ENCODE results near the gene CNOT6.
A peak's percentile ranks its signal among the peaks of the same experiment; 100 is the strongest.
"Not testable (repeated sequence)": the region's sequence is repeated elsewhere in the genome, so short reads cannot be mapped to it uniquely, and the experiment has no call there.

The CNOT6 gene

DNA sequence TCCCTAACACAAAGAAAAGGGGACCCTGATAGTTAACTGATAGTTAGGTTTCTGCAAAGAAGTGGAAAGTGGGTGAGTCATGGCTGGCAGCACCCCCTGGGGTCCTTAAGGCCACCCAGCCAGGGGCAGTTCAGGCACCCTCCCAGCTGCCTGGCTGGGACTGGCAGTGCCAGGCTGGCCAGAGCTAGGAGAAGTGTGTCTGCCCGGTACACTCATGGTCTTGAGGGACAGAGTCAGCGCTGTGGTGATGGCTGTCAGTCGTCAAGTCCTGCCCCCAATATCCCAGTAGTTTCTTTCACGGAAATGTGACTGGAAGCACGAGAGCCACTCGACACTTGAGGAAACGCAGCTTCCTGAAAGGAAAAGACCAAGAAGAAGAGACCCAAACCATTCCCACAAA lies 22.3 kb upstream of the CNOT6 start:
- no peak for DNase-seq

DNA sequence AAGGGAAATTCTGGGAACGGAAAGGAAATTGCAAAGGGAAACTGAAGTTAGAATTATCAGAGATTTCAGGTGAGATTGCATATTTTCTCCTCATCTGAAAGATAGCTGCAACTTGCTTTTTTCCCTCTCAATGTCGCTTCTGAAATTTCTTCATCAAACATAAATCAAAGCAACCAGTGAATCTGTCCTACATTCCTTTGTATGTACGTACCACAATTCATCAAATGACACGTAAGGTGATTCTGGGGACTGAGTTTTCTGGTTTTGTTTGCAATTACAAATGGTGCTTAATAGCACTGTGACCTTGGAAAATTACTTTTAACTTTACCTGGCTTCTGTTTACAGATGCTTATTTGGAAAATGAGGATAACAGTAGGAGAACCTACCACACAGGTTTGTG lies 21.9 kb upstream of the CNOT6 start:
- DNase-seq = no peak

DNA sequence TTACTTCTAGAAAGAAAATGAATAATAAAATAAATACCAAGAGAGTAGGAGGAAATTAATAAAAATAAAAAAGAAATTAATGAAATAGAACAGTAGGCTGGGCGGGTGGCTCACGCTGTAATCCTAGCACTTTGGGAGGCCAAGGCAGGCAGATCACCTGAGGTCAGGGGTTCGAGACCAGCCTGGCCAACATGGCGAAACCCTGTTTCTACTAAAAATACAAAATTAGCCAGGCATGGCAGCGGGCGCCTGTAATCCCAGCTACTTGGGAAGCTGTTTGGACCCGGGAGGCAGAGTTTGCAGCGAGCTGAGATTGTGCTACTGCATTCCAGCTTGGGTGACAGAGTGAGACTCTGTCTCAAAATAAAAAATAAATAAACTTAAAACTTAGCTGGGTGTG lies 20.8 kb upstream of the CNOT6 start:
- DNase-seq = not testable (repeated sequence)

DNA sequence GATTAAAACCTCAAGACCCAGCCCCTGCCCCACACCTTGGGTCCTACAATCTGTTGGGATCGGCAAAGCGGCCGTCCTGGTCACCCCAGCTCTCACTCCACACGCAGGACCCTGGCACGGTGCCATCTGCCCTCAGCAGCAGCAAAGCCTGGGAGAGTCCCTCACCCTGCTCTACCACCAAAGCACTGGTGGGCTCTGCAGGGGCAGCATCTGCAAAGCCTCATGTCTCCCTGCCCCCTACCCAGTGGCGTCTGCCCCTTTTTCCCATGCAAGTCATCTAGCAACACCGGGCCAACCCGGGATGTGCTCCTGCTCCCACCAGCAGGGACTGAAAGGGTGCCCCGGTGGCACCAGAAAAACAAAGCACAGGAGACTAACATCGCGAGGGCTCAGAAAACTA lies 19.6 kb upstream of the CNOT6 start:
- DNase-seq = no peak

DNA sequence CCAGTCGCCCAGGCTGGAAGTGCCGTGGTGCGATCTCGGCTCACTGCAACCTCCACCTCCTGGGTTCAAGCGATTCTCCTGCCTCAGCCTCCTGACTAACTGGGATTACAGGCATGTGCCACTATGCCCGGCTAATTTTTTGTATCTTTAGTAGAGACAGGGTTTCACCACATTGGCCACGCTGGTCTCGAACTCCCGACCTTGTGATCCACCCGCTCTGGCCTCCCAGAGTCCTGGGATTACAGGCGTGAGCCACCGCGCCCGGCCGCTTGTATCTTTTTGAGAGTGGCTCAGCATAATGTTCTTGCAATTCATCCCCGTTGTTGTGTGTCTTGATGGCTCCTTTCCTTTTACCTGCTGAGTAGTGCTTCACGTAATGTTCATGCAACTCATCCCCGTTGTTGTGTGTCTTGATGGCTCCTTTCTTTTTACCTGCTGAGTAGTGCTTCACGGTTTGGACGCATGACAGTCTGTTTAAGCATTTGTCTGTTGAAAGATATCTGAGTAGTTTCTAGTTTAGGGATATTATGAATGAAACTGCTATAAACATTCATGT lies 18.1 kb upstream of the CNOT6 start:
- DNase-seq = not testable (repeated sequence)

DNA sequence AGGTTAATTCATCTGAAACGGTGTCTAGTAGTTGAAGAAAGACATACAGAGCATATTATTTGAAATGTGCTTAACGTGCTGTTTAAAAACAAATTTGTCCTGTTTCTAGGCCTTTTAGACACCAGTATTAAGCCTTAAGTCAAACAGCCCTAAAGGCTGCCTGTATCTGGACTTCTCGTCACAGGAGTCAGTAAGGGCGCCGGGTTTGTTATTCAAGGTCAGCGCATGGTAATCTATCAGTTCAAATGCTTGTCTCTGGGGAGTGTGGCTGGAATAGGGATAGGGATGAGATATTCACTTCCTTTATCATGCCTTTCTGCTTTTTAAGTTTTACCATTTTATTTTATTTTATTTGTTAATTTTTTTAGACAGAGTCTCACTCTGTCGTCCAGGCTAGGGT lies 9.4 kb upstream of the CNOT6 start:
- DNase-seq = no peak

DNA sequence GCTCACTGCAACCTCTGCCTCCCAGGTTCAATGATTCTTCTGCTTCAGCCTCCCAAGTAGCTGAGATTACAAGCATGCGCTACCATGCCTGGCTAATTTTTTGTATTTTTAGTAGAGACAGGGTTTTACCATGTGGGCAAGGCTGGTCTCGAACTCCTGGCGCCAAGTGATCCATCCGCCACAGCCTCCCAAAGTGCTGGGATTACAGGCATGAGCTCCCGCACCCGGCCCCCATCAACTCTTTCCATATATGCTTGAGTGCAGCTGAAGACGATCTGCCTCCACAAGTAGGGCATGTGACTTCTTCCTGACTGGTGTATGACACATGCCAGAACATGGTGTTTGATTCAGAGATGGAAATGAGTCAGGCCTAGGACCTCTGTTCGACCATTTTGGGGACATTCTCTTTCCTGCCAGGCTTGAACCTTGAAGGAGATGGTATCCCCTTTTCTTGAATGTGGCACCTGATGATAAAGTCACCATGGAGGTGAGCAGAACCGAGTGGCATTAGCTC lies 7.5 kb upstream of the CNOT6 start:
- no peak for DNase-seq

DNA sequence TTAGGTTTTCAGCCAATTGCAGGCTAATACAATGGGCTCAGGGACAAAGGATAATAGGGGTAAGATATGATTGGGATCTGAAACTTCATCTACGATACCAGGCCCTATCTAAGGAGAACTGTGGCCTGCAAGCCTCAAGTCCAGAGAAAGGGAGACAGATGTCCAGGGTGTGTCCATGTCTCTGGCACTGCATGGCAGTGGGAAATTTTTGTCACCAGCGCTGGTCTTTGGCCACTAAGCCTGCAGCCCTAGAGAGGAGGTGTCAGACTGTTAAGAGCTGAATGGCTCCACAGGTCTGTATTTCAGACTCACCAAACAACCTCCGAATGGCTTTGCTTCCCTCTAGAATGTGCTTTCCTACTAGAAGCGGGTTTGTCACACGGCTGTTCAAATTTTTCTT lies 6.6 kb upstream of the CNOT6 start:
- DNase-seq = no peak

DNA sequence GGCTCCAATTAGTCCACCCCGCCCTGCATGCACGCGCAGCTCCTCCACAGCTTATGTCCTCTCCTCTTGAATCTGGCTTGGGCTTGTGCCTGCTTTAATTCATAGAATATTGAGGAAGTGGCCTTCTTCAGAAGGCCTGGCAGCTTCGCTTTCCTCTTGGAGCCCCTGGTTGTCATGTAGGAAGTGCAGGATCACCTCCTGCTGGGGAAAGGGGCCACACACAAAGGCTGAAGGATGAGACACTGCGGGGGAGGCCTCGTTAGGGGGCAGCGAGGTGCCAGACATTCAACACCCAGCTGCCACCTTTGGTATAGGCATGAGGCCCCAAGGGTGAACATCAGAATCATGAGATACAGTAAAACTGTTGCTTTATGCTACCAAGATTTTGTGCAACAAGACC lies 2.7 kb upstream of the CNOT6 start:
- peak; percentile 58 for DNase-seq

DNA sequence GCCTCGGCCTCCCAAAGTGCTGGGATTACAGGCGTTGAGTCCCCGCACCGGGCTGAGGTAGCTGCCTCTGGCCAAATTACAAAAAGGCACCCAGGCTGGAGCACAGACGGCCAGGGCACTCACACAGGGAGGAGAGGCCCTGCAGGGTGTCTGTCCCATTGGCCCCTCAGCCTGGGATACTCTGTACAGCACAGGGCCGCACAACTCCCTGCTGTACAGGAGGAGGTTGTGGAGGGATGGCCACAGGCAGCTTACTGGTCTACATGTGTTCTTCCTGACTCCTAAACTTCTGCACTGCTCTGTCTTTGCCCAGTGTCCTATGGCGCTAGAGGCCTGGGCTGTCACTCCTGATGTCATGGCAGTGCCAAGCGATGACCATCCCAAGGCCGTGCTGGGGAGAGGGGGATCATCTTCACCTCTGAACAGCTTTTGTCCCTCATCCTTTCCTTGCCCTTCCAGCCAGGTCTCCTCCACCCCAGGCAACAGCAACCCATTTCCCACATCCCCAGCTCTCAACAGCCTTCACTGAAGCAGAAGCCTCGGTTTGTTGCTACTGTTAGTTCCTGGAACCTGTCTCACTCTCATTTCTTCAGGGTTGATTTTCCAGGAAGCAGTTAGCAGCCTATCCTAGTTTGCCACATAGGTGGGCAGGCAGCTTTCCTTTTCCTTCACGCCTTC lies 1.8 kb upstream of the CNOT6 start:
- no peak for DNase-seq

DNA sequence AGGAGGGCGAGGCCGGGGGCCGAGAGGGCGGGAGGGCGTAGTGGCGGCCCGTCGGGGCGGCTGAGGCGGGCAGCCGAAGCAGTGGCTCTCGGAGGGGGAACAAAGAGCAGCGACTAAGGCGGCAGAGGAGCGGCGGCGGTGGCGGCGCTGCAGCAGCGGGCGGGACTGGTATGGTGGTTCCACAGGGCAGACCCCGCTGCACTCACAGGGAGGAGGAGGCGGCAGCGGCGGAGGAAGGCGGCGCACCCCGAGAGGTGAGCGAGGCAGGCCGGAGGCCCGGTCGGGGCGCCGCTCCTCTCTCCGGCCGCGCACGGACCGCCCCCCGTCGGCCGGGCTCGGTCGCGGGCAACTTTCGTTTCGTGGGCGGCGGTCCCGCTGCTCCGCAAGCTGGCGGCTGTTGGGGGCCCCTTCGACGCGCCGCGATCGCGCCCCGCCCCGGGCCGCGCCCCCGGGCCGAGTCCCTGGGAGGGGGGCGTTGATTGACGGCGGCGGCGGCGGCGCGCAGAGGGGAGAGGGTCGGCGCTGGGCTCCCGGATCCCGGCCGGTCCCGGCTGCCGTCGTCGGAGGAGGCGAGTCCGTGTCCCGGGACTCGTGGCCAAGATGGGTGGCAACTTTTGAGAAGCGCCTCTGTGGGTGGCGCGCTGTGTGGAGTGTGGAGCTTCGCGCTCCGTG lies 467 bp downstream of the CNOT6 start:
- DNase-seq = peak; percentile 76

DNA sequence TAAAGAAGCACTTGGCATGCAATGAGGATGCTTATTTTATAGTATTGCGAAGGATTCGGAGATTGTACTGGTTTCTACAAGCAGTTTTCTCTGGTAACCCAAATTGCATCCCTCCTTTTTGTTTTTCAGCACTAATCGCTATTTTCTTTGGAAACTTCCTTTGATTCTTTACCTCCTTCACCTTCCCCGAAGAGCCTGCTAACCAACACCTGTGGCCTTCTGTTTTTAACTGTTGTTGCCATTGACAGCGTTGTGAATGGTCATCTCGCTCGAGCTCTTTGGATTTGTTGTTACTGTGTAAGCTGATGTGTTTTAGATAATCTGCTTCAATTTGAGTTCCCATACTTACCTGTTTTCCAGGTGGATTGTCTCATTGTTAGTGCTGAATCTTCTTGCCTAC lies 1.1 kb downstream of the CNOT6 start:
- DNase-seq = no peak

DNA sequence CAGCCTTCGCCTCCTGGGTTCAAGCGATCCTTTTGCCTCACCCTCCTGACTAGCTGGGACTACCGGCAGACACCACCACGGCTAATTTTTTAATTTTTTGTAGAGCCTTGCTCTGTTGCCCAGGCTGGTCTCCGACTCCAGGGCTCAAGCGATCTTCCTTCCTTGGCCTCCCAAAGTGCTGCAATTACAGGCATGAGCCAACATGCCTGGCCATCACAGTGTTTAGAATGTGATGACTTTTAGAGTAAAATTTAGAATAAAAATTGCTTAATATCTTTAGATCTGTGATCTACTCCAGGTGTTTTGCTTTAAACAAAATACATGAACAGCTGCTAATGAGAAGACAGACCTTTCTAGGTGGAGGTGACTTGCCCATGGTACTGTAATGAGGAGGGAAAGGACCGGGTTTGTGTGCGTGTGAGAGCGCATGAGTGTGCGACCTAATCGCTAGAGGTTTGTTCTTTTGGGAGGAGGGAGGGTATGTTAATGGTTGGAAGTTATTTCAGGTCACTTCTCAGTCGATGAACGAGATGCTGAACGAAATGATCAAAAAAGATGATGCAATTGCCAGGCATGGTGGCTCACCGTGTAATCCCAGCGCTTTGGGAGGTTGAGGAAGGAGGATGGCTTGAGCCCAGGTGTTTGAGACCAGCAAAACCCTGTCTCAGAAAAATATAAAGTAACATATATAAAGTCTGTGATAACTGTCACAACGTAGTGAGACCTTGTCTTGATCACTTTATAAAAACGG lies 2.0 kb downstream of the CNOT6 start:
- no peak for DNase-seq

DNA sequence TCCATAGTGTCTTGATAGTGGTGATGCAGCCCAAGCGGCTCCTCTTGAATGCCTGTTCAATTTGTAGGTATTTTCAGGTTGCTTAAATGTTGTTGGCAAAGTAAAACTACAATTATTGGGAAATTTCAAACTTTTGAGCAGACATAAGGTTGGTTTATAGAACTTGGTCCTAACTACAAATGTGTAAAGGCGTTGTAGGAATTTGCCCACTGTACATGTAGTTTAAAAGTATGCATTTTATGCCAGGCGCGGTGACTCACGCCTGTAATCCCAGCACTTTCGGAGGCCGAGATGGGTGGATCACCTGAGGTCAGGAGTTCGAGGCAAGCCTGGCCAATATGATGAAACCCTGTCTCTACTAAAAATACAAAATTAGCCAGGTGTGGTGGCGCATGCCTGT lies 2.6 kb downstream of the CNOT6 start:
- not testable (repeated sequence) for DNase-seq

DNA sequence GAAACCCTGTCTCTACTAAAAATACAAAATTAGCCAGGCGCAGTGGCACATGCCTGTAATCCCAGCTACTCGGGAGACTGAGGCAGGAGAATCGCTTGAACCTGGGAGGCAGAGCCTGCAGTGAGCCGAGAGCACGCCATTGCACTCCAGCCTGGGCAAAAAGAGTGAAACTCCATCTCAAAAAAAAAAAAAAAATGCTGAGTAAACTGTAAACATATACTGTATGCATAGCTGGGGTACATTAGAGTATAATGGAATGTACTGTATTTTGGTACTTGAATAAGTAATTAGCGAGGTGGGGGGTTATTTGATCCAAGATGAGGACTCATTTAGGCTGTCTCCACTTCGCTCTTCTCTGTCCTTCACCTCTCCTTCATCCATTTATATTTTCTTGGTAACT lies 3.7 kb downstream of the CNOT6 start:
- not testable (repeated sequence) for DNase-seq

DNA sequence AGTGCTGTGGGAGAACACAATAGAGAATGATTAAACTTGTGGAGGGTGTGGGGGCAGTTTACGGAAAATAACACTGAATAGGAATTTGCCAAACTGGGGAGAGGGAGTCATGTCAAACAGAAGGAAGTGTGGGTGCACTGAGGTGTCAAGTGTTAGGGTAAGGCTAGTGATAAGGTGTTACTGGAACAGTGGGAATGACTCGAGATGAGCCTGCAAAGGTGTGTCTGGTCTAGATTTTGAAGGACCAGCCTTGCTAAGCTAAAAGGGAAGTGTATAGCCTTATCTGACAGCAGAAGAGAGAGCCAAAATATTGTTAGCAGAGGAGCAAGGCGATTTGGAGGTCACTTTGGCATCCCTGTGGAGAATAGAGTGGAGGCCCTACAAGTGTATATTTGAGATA lies 4.2 kb downstream of the CNOT6 start:
- no peak for DNase-seq

DNA sequence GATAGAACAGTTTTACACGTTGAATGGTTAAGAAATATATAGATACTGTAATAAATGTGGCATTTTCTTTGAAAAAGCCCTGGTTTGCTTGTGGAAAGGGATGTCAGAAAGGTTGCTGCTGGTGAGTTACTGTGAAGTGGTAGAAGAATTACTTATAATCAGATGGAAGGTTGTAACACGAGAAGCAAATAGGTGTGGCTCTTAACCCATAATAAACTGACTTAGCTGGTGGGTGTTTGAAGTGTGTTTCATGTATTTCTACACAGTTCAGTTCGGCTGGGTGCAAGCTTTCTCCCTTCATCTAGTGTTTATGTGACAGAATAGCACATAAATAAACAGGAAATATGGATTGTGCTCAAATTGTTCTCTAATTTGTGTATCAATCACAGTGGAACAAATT lies 5.5 kb downstream of the CNOT6 start:
- no peak for DNase-seq

DNA sequence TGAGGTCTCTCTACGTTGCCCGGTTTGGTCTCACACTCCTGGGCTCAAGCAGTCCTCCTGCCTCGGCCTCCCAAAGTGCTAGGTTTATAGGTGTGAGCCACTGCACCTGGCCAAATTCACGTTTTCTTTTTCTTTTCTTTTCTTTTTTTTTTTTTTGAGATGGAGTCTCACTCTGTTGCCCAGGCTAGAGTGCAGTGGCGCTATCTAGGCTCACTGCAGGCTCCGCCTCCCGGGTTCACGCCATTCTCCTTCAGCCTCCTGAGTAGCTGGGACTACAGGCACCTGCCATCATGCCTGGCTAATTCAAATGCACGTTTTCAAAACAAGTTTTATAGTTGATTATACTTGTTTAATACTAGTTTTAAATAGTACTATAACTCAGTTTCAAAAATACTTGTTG lies 6.1 kb downstream of the CNOT6 start:
- not testable (repeated sequence) for DNase-seq

DNA sequence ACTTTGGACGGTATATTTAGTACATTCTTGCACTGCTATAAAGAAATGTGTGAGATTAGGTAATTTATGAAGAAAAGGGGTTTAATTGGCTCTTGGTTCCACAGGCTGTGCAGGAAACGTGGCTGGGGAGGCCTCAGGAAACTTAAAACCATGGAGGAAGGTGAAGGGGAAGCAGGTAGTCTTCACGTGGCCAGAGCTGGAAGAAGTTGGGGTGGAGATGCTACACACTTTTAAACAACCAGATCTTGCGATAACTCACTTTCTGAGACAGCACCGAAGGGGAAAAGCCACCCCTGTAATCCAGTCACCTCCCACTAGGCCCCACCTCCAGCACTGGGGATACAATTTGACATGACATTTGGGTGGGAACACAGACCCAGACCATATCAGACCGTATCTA lies 13.5 kb downstream of the CNOT6 start:
- DNase-seq = no peak

DNA sequence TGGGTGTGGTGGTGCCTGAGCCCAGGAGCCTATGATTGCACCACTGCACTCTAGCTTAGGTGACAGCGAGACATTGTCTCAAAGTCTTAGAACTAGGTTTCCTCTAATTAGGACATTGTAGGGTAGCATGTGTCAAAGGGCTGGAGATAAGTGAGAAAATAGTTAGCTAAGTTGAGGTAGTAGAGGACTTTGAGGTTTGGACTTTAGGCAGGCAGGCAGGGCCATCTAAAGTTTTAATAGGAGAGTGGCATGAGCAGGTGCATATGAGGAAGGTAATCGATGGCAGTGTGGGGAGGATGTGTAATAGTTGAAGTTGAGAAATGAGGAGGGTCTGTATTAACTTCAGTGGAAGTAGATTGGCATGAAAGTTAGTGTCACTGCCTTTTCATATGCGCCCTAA lies 21.1 kb downstream of the CNOT6 start:
- DNase-seq = no peak

DNA sequence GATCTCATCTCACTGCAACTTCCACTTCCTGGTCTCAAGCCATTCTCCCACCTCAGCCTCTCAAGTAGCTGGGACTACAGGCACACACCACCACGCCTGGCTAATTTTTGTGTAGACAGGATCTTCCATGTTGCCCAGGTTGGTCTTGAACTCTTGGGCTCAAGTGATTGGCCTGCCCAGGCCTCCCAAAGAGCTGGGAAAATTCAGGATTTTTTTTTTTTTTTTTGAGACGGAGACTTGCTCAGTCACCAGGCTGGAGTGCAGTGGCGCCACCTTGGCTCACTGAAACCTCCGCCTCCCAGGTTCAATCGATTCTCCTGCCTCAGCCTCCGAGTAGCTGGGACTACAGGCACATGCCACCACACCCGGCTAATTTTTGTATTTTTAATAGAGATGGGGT lies 21.8 kb downstream of the CNOT6 start:
- not testable (repeated sequence) for DNase-seq

DNA sequence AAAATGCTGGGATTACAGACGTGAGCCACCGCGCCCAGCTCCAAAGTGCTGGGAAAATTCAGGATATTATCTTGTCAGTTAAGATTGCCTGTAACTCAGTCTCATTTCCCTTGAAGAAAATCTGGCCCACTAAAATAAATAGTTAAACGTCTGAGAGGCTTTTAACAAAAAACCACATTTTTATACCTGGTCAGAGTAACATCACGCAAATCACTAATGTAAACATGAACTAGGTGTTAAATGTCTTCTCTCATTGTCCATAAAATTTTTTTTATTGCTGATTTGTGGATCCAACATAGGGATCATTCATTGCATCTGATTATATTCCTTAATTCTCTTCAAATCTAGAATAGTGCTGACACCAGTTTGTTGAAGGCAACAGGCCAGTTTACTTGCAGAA lies 22.3 kb downstream of the CNOT6 start:
- no peak for DNase-seq

DNA sequence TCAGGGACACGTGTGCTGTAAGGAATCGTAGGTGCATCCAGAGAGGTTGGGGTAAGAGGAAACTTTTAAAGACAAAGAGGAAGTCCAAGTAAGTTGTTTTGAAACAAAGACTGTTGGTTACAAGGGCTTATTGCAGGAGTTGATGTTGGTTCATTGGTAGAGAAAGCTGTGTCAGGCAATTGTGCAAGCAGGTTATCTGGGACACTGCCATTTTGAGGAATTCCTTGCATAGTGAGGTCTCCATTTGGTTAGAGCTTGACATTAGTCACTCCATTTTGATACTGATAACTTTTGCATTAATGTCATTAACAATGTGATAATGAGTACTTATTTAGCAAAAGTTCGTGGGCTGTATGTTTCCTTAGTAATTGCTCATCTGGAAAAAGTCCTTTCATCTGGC lies 24.9 kb downstream of the CNOT6 start:
- no peak for DNase-seq

DNA sequence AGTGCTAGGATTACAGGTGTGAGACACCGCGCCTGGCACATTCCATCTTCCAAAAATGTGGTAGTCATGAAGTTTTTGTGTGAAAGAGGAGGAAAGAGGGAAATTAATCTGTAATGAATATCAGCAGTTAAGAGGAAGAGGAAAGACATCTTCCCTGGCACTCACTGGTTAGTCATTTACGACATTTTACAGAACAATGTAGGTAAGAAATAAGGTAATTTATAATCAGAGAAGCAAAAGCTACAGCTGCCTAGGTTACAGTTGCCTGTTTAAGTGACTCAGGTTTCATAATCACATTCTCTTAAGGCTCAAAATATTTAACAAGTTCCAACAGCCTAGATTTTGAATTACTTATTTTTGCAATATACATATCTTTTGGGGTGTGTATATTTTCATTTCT lies 26.9 kb downstream of the CNOT6 start:
- no peak for DNase-seq
